Activated T-cell treated with anti-CD3 and anti-CD28 coated beads for 24 hours (primary cell): ENCODE measurements around the gene SNCG.
"Not testable (repeated sequence)": the region's sequence is repeated elsewhere in the genome, so short reads cannot be mapped to it uniquely, and the experiment has no call there.

Experiments
- DNase-seq: peaks from one replicate; pipeline ENCODE4 v3.0.0-alpha.2; 2020; ENCODE audit warnings: low read depth

The SNCG gene

GRCh38 chr10:86944907-86945306 is 13.5 kb upstream of the SNCG start:
- no peak for DNase-seq

- no peak for DNase-seq
These were observed 12.8 kb upstream of the SNCG start for GRCh38 chr10:86945361-86946212.

GRCh38 chr10:86946213-86947155 is 11.9 kb upstream of the SNCG start:
- no peak for DNase-seq

GRCh38 chr10:86947806-86948205 is 10.6 kb upstream of the SNCG start:
- DNase-seq = not testable (repeated sequence)

GRCh38 chr10:86950349-86950748 is 8.1 kb upstream of the SNCG start:
- DNase-seq = no peak

GRCh38 chr10:86951184-86951761 is 7.1 kb upstream of the SNCG start:
- no peak for DNase-seq

- DNase-seq = no peak
These were observed 6.3 kb upstream of the SNCG start for GRCh38 chr10:86952106-86952505.

GRCh38 chr10:86952697-86953096 is 5.7 kb upstream of the SNCG start:
- DNase-seq = not testable (repeated sequence)

GRCh38 chr10:86953747-86954680 is 4.4 kb upstream of the SNCG start:
- no peak for DNase-seq

- DNase-seq = no peak
These were observed 3.5 kb upstream of the SNCG start for GRCh38 chr10:86954681-86955500.

GRCh38 chr10:86955501-86956194 is 2.8 kb upstream of the SNCG start:
- DNase-seq = no peak

- DNase-seq = no peak
These were observed 2.1 kb upstream of the SNCG start for GRCh38 chr10:86956195-86956847.

- DNase-seq = no peak
These were observed 1.5 kb upstream of the SNCG start for GRCh38 chr10:86956848-86957448.

GRCh38 chr10:86957471-86958115 is 806 bp upstream of the SNCG start, which contains the start of gene MMRN2:
Gene MMRN2 (minus strand): TSS chr10:86957615. CDS start chr10:86957541, 74 bp downstream.
- DNase-seq = no peak

- no peak for DNase-seq
These were observed 720 bp downstream of the SNCG start for GRCh38 chr10:86958901-86959736.

GRCh38 chr10:86959737-86960002 is 1.3 kb downstream of the SNCG start:
- no peak for DNase-seq

GRCh38 chr10:86960003-86960862 is 1.8 kb downstream of the SNCG start:
- DNase-seq = no peak
